ENCODE data around the gene SERPINF2.

SERPINF2 gene

DNA sequence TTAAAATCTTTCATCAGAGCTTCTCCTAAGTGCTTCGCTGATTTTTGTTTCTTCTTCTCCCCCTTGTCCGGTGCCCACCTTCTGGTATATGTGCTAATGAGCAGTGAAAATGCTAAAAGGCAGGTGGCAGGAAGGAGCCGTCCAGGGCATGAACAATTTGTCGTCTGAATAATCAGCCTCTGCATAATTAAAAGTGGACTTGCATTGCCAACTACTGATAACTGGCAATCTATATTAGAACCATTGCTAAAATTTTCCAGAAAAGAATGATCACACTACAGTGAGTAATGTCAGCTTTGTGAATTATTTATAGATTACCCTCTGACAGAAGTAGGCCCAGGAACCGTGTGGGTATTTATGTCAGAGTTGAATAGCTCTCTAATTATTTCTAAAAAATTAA is 47.3 kb downstream of the SERPINF2 start:
- no peak for TF ChIP-seq CTCF (IDR thresholded peaks at IDR 0.05)

- TF ChIP-seq CTCF (IDR thresholded peaks at IDR 0.05): no peak
Observed at GRCh38 chr17:1792495-1793446, 50.1 kb downstream of the SERPINF2 start.

GRCh38 chr17:1793447-1793806 is 50.8 kb downstream of the SERPINF2 start:
- no peak for TF ChIP-seq CTCF (IDR thresholded peaks at IDR 0.05)

GRCh38 chr17:1796800-1797199 is 54.1 kb downstream of the SERPINF2 start:
- no peak for TF ChIP-seq CTCF (IDR thresholded peaks at IDR 0.05)

- TF ChIP-seq CTCF (IDR thresholded peaks at IDR 0.05): no peak
Observed at GRCh38 chr17:1797323-1797722, 54.7 kb downstream of the SERPINF2 start.

- no peak for TF ChIP-seq CTCF (IDR thresholded peaks at IDR 0.05)
Observed at GRCh38 chr17:1800240-1800639, 57.6 kb downstream of the SERPINF2 start.

DNA sequence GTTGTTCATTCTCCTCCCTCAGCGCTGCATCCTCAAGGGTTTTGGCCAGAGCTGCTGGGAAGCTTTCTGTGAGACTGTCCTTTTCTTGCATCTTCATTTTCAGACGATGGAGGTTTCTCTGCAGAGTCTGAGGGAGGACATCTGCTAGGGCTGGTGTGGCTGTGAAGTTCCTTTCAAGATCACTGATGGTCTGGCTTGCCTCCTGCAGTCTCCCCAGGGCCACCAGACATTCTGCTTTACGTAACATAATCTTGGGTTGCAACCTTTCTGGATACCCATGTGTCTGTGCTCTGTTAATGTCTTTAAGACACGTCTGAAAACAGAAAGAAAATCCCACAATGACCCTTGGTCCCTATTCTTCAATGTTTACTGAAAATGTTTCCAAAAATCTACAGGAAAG is 58.0 kb downstream of the SERPINF2 start:
- TF ChIP-seq CTCF (IDR thresholded peaks at IDR 0.05): no peak
